ENCODE measurements around the gene THSD4. TPM values are rescaled to one million over a fixed set of nuclear protein-coding genes. Genes with fewer than 3 reads are reported as not detected.

THSD4 gene
- total and polyA plus RNA-seq, 4 donors = 6.0 to 42.4 (median 18.5) TPM

DNA sequence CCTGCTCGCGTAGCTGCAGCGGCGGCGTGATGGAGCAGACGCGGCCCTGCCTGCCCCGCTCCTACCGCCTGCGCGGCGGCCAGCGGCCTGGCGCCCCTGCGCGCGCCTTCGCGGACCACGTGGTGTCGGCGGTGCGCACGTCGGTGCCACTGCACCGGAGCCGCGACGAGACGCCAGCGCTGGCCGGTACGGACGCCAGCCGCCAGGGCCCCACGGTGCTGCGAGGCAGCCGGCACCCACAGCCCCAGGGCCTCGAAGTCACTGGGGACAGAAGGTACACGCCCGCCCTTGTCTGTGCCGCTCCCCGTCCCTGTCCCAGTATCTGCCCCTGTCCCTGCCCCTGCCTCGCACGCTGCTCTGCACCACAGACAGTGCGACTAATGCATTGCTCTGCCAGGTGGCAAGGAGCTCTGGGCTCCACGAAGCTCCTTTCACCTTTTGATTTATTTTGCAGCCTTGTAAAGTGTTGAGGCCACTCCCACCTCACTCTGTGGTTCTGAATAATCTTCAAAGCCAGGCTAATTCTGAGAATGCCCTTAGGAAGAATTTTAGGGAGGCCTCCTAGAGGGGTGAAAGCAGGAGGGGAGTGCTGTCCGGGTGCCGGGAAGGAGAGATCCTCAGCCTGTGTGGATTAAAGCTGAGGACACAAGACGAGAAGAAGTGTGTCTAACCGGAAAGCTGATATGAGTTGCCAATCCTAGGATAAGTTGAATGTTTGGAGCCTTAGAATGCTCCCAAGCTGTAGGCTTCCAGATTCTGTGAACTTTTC is 100.0 kb downstream of the THSD4 start:
- DNase-seq (no peak), ATAC-seq (ENCODE audit: insufficient read depth, low FRiP score) (no peak)
- H3K27me3 ChIP-seq (ENCODE audit: control insufficient read depth in 3 of 3, insufficient read depth in 3 of 3, low read length in 2 of 3) = no peaks in the 10 kb centered on the region
- H3K9me3 ChIP-seq (ENCODE audit: control insufficient read depth in 4 of 4, insufficient read depth in 3 of 4, low read length in 3 of 4) = no peaks in the 10 kb centered on the region
- WGBS, 2 donors = 51 to 64% methylated on average over 39 to 51 of the region's 51 CpGs
- no peak overlapping the region for H3K9ac ChIP-seq (ENCODE audit: insufficient read depth in 1 of 2, low read length in 2 of 2)
- H3K4me1 ChIP-seq (ENCODE audit: control insufficient read depth in 5 of 5, insufficient read depth in 5 of 5, low read length in 5 of 5) = peaks cover 0 to 25% (median 6%) of the 10 kb centered on the region in 5 donors
- H3K27ac ChIP-seq (ENCODE audit: low read depth in 1 of 2, low read length in 1 of 2) = no peak overlapping the region
- no peaks in the 10 kb centered on the region for H3K36me3 ChIP-seq (ENCODE audit: control insufficient read depth in 4 of 4, insufficient read depth in 4 of 4, low read length in 4 of 4)
- H3K4me3 ChIP-seq = no peak overlapping the region
- TF ChIP-seq, protein P1, sequence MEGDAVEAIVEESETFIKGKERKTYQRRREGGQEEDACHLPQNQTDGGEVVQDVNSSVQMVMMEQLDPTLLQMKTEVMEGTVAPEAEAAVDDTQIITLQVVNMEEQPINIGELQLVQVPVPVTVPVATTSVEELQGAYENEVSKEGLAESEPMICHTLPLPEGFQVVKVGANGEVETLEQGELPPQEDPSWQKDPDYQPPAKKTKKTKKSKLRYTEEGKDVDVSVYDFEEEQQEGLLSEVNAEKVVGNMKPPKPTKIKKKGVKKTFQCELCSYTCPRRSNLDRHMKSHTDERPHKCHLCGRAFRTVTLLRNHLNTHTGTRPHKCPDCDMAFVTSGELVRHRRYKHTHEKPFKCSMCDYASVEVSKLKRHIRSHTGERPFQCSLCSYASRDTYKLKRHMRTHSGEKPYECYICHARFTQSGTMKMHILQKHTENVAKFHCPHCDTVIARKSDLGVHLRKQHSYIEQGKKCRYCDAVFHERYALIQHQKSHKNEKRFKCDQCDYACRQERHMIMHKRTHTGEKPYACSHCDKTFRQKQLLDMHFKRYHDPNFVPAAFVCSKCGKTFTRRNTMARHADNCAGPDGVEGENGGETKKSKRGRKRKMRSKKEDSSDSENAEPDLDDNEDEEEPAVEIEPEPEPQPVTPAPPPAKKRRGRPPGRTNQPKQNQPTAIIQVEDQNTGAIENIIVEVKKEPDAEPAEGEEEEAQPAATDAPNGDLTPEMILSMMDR (IDR thresholded peaks at IDR 0.05; ENCODE audit: control extremely low read depth, extremely low read depth) = no peak

DNA sequence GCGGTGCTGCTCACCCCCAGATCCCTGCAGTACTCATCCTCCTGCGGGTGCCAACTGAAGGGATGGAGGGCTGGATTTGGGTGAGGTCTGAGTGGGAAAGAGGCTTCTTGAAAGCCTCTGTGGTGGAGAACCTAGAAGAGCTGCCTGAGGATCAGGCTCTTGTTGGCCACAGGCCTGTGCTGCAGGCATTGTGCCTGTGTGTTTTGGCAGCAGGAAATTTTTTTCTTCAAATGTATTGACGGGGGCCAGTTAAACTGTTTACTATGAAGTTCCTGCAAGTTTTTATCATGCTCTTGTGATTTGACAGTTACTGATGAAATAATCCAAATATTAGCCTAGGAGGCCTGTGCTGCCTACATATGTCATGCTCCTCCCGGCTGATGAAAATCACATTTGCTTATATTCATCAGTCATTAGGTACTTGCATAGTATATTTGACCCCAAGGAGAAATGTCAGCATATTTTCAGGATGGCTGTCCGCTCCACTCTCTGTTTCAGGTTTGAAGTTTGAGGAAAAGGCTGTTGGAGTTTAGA is 103.1 kb downstream of the THSD4 start:
- no peak for ATAC-seq (ENCODE audit: insufficient read depth, low FRiP score)
- H3K9me3 ChIP-seq (ENCODE audit: control insufficient read depth in 4 of 4, insufficient read depth in 3 of 4, low read length in 3 of 4) = no peaks in the 10 kb centered on the region
- TF ChIP-seq, protein P1 (IDR thresholded peaks at IDR 0.05; ENCODE audit: control extremely low read depth, extremely low read depth) = no peak
- no peaks in the 10 kb centered on the region for H3K27me3 ChIP-seq (ENCODE audit: control insufficient read depth in 3 of 3, insufficient read depth in 3 of 3, low read length in 2 of 3)
- WGBS, 2 donors = 65 to 73% methylated on average over 5 of the region's 5 CpGs
- H3K4me3 ChIP-seq = no peak overlapping the region
- peaks cover 0 to 2% (median 0%) of the 10 kb centered on the region in 4 donors for H3K36me3 ChIP-seq (ENCODE audit: control insufficient read depth in 4 of 4, insufficient read depth in 4 of 4, low read length in 4 of 4)
- no peak overlapping the region for H3K27ac ChIP-seq (ENCODE audit: low read depth in 1 of 2, low read length in 1 of 2)
- peak; percentile 43 to 80 (median 70) for DNase-seq
- H3K9ac ChIP-seq (ENCODE audit: insufficient read depth in 1 of 2, low read length in 2 of 2) = peak overlapping the region in 1 of 2 donors; percentile 8
- peaks cover 0 to 26% (median 7%) of the 10 kb centered on the region in 5 donors for H3K4me1 ChIP-seq (ENCODE audit: control insufficient read depth in 5 of 5, insufficient read depth in 5 of 5, low read length in 5 of 5)

DNA sequence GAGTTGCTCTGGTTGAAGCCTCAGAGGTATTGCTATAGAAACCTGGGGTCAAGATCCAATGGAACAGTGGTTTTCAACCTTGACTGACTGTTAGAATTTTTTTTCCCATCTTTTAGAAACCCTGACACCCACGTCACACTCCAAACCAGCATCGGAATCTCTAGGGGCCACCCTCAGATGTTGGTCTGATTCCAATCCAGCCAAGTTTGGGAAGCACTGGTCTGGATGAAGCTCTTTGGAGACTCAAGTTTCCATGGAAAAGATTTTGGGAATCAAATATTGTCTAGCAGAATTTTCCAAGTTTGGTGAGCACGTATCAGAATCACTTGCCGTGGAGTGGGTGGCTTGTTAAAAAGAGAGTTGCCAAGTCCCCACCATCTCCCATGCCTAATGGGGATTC is 103.8 kb downstream of the THSD4 start:
- H3K27ac ChIP-seq (ENCODE audit: low read depth in 1 of 2, low read length in 1 of 2) = no peak overlapping the region
- H3K27me3 ChIP-seq (ENCODE audit: control insufficient read depth in 3 of 3, insufficient read depth in 3 of 3, low read length in 2 of 3) = no peaks in the 10 kb centered on the region
- peaks cover 0 to 2% (median 0%) of the 10 kb centered on the region in 4 donors for H3K36me3 ChIP-seq (ENCODE audit: control insufficient read depth in 4 of 4, insufficient read depth in 4 of 4, low read length in 4 of 4)
- no peak overlapping the region for H3K9ac ChIP-seq (ENCODE audit: insufficient read depth in 1 of 2, low read length in 2 of 2)
- H3K4me3 ChIP-seq = no peak overlapping the region
- TF ChIP-seq, protein P1 (IDR thresholded peaks at IDR 0.05; ENCODE audit: control extremely low read depth, extremely low read depth) = no peak
- ATAC-seq (ENCODE audit: insufficient read depth, low FRiP score) (no peak), DNase-seq (peak in 1 of 3 donors; percentile 19)
- no peaks in the 10 kb centered on the region for H3K9me3 ChIP-seq (ENCODE audit: control insufficient read depth in 4 of 4, insufficient read depth in 3 of 4, low read length in 3 of 4)
- WGBS, 2 donors = 86 to 91% methylated on average over 4 of the region's 4 CpGs
- peaks cover 0 to 26% (median 9%) of the 10 kb centered on the region in 5 donors for H3K4me1 ChIP-seq (ENCODE audit: control insufficient read depth in 5 of 5, insufficient read depth in 5 of 5, low read length in 5 of 5)

Data from lung (tissue), 12 donors.